ENCODE results near the gene NAPB. TPM values are rescaled to one million over a fixed set of nuclear protein-coding genes. Genes with fewer than 3 reads are reported as not detected.

The NAPB gene
- total RNA-seq, 1 donor from 2014 or later = 13.1 TPM

- Histone ChIP-seq H3K27ac (ENCODE audit: low read depth, low read length) (no peak overlapping the region), H4K20me1 (ENCODE audit: insufficient read depth, low read length) (no peaks in the 10 kb centered on the region), H3K9me3 (ENCODE audit: insufficient read depth, low read depth, low read length) (no peaks in the 10 kb centered on the region), H3K4me2 (ENCODE audit: low read length) (no peak overlapping the region), H2AFZ (ENCODE audit: low read depth, low read length) (no peak overlapping the region), H3K4me3 (ENCODE audit: insufficient read depth, low read depth, low read length) (no peak overlapping the region), H3K27me3 (ENCODE audit: insufficient read depth, low read length) (no peaks in the 10 kb centered on the region), H3K36me3 (ENCODE audit: insufficient read depth, low read length) (no peaks in the 10 kb centered on the region), H3K79me2 (ENCODE audit: insufficient read depth, low read length) (no peaks in the 10 kb centered on the region), H3K4me1 (ENCODE audit: insufficient read depth, low read length) (no peaks in the 10 kb centered on the region), H3K9ac (ENCODE audit: low read length) (no peak overlapping the region)
- H3K27me3 Mint-ChIP-seq (ENCODE audit: low read depth, unreplicated experiment) = peaks cover 11% of the 10 kb centered on the region
- FAIRE-seq (no peak), DNase-seq (ENCODE audit: low read depth) (no peak)
- H3K9me3 Mint-ChIP-seq (ENCODE audit: unreplicated experiment) = no peaks in the 10 kb centered on the region
- H3K36me3 Mint-ChIP-seq (ENCODE audit: low read depth, unreplicated experiment) = peaks cover 5% of the 10 kb centered on the region
- H3K27ac Mint-ChIP-seq (ENCODE audit: unreplicated experiment) = no peak overlapping the region
- H3K4me3 Mint-ChIP-seq (ENCODE audit: unreplicated experiment) = no peak overlapping the region
- TF ChIP-seq EZH2 (IDR thresholded peaks at IDR 0.05; ENCODE audit: insufficient read depth, low read length) = no peak
- peaks cover 2% of the 10 kb centered on the region for H3K4me1 Mint-ChIP-seq (ENCODE audit: low read depth, unreplicated experiment)
Observed at GRCh38 chr20:23327617-23328333, 93.5 kb downstream of the NAPB start.

- no peaks in the 10 kb centered on the region for H3K27me3 ChIP-seq (ENCODE audit: insufficient read depth, low read length)
- no peaks in the 10 kb centered on the region for H3K79me2 ChIP-seq (ENCODE audit: insufficient read depth, low read length)
- H3K9me3 ChIP-seq (ENCODE audit: insufficient read depth, low read depth, low read length) = no peaks in the 10 kb centered on the region
- Mint-ChIP-seq H3K4me3 (ENCODE audit: unreplicated experiment) (no peak overlapping the region), H3K4me1 (ENCODE audit: low read depth, unreplicated experiment) (peaks cover 2% of the 10 kb centered on the region), H3K36me3 (ENCODE audit: low read depth, unreplicated experiment) (peaks cover 5% of the 10 kb centered on the region), H3K27me3 (ENCODE audit: low read depth, unreplicated experiment) (peaks cover 11% of the 10 kb centered on the region), H3K27ac (ENCODE audit: unreplicated experiment) (no peak overlapping the region), H3K9me3 (ENCODE audit: unreplicated experiment) (no peaks in the 10 kb centered on the region)
- no peak overlapping the region for H3K4me2 ChIP-seq (ENCODE audit: low read length)
- H3K27ac ChIP-seq (ENCODE audit: low read depth, low read length) = no peak overlapping the region
- no peak overlapping the region for H3K4me3 ChIP-seq (ENCODE audit: insufficient read depth, low read depth, low read length)
- DNase-seq (ENCODE audit: low read depth) = no peak
- H2AFZ ChIP-seq (ENCODE audit: low read depth, low read length) = no peak overlapping the region
- no peaks in the 10 kb centered on the region for H3K36me3 ChIP-seq (ENCODE audit: insufficient read depth, low read length)
- FAIRE-seq = no peak
- H3K9ac ChIP-seq (ENCODE audit: low read length) = no peak overlapping the region
- no peak for TF ChIP-seq EZH2 (IDR thresholded peaks at IDR 0.05; ENCODE audit: insufficient read depth, low read length)
- TF ChIP-seq CTCF (IDR thresholded peaks at IDR 0.05; ENCODE audit: insufficient read depth, low read depth, low read length) = no peak
- no peaks in the 10 kb centered on the region for H3K4me1 ChIP-seq (ENCODE audit: insufficient read depth, low read length)
- no peaks in the 10 kb centered on the region for H4K20me1 ChIP-seq (ENCODE audit: insufficient read depth, low read length)
Observed at GRCh38 chr20:23326774-23327173, 94.5 kb downstream of the NAPB start.

- no peaks in the 10 kb centered on the region for H3K79me2 ChIP-seq (ENCODE audit: insufficient read depth, low read length)
- no peak overlapping the region for H3K4me2 ChIP-seq (ENCODE audit: low read length)
- no peaks in the 10 kb centered on the region for H4K20me1 ChIP-seq (ENCODE audit: insufficient read depth, low read length)
- no peak for TF ChIP-seq EZH2 (IDR thresholded peaks at IDR 0.05; ENCODE audit: insufficient read depth, low read length)
- no peak for TF ChIP-seq CTCF (IDR thresholded peaks at IDR 0.05; ENCODE audit: insufficient read depth, low read depth, low read length)
- H3K27me3 ChIP-seq (ENCODE audit: insufficient read depth, low read length) = no peaks in the 10 kb centered on the region
- Mint-ChIP-seq H3K27ac (ENCODE audit: unreplicated experiment) (no peak overlapping the region), H3K27me3 (ENCODE audit: low read depth, unreplicated experiment) (peaks cover 11% of the 10 kb centered on the region), H3K4me1 (ENCODE audit: low read depth, unreplicated experiment) (no peaks in the 10 kb centered on the region), H3K9me3 (ENCODE audit: unreplicated experiment) (no peaks in the 10 kb centered on the region), H3K4me3 (ENCODE audit: unreplicated experiment) (no peak overlapping the region), H3K36me3 (ENCODE audit: low read depth, unreplicated experiment) (peaks cover 5% of the 10 kb centered on the region)
- no peak overlapping the region for H3K4me3 ChIP-seq (ENCODE audit: insufficient read depth, low read depth, low read length)
- no peaks in the 10 kb centered on the region for H3K36me3 ChIP-seq (ENCODE audit: insufficient read depth, low read length)
- H3K27ac ChIP-seq (ENCODE audit: low read depth, low read length) = no peak overlapping the region
- no peak for DNase-seq (ENCODE audit: low read depth)
- FAIRE-seq = no peak
- peaks cover 4% of the 10 kb centered on the region for H3K9me3 ChIP-seq (ENCODE audit: insufficient read depth, low read depth, low read length)
- H3K4me1 ChIP-seq (ENCODE audit: insufficient read depth, low read length) = no peaks in the 10 kb centered on the region
- no peak overlapping the region for H3K9ac ChIP-seq (ENCODE audit: low read length)
- H2AFZ ChIP-seq (ENCODE audit: low read depth, low read length) = no peak overlapping the region
Observed at GRCh38 chr20:23325107-23325506, 96.2 kb downstream of the NAPB start.

Other genes with a start within 250 kb of the NAPB start
- 17.9 and 19.3 TPM in 2 replicates for gene NXT1, start 70.7 kb downstream of the NAPB start, total RNA-seq
- gene GZF1, start 59.3 kb downstream of the NAPB start, total RNA-seq = 12.2 and 16.3 TPM in 2 replicates
- gene CSTL1, start 18.2 kb upstream of the NAPB start, total RNA-seq = not detected in 2 replicates
- gene CST11, start 31.4 kb upstream of the NAPB start, total RNA-seq = not detected in 2 replicates
- gene CST8, start 69.6 kb upstream of the NAPB start, total RNA-seq = not detected in 2 replicates
- gene CST9L, start 147.0 kb upstream of the NAPB start, total RNA-seq = not detected in 2 replicates
- gene CST9, start 184.4 kb upstream of the NAPB start, total RNA-seq = not detected in 2 replicates
- gene CST3, start 216.5 kb upstream of the NAPB start, total RNA-seq = 316 and 355 TPM in 2 replicates

Measured in astrocyte (in vitro differentiated cells and primary cell).